CD4-positive, alpha-beta T cell treated with Interleukin-15 for 1 hour (primary cell): ENCODE results near the gene RHOBTB1.
"Not testable (repeated sequence)": the region's sequence is repeated elsewhere in the genome, so short reads cannot be mapped to it uniquely, and the experiment has no call there.

Experiments used
- DNase-seq: peaks from one replicate; pipeline ENCODE4 v3.0.0-alpha.2; 2020

The RHOBTB1 gene

DNA sequence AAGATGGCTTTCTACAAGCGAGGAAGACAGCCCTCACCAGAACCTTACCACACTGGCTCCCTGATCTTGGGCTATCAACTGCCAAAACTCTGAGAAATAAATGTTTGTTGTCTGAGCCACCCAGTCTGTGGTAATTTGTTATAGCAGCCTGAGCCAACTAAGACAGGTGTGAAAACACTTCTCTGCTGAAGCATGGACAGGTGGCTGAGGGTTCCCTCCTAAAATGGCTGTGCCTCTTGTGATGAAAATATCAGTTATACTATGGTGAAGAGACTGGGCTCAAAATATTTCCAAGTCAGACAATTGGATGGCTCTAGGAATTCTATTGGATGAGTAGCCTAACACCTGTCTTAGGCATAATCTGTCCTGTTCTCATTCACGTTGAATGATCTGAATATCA, 87.6 kb downstream of the RHOBTB1 start:
- DNase-seq = no peak

- DNase-seq = no peak
Observed at GRCh38 chr10:60853637-60854036, 90.3 kb downstream of the RHOBTB1 start.

- DNase-seq = no peak
Observed at GRCh38 chr10:60853107-60853506, 90.9 kb downstream of the RHOBTB1 start.

DNA sequence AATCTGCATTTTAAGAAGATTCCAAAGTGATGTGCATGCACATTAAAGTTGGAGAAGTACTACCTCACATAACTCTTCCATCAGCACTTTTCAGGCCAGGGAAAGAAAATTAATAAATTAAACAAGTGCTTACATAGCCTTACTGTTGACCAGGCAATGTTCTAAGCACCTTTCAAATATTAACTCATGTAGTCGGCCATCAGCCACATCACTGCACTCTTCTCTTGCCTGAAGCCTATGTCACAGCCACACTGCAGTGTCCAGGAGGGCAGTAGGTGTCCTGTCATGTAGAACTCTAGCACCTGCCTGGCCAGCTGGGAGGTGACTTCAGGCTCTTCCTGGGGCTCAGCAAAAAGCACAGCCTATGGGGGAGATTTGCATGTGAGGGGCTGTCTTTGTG, 94.2 kb downstream of the RHOBTB1 start:
- DNase-seq = no peak

GRCh38 chr10:60849217-60849616, 94.8 kb downstream of the RHOBTB1 start:
- no peak for DNase-seq

GRCh38 chr10:60848680-60849079, 95.3 kb downstream of the RHOBTB1 start:
- DNase-seq = no peak

DNA sequence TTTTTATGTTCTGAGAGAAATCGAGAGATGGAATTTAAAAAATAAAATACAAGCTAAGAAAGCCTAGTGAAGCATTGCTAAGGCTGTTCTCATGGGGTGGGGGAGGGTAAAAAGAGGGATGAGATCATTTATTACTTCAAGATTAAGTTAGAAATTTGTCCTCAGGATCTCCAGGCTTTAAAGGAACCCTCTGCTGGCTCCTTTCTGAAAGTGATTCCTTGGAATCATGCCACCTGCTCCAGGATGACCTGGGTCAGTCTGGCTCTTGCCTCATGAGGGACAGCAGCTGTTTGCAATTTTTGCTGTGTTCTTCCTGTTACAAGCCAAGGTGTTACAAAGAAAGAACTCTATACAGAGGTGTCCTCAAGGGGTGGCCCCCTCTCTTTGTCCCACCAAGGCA, 95.9 kb downstream of the RHOBTB1 start:
- no peak for DNase-seq

- no peak for DNase-seq
Observed at GRCh38 chr10:60846173-60846572, 97.8 kb downstream of the RHOBTB1 start.

DNA sequence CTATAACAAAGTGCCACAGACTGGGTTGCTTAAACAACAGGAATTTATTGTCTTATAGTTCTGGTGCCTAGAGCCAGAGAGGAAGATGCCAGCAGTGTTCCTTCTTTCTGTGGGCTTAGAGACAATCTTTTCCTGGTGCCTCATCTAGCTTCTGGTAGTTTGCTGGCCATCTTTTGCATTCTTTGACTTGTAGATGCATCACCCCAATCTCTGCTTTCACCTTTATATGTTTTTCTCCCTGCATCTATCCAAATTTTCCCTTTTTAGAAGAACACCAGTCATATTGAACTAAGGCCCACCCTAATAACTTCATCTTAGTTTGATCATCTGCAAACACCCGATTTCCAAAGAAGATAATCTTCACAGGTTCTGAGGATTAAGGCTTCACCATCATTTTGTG, 98.9 kb downstream of the RHOBTB1 start:
- DNase-seq = no peak

- no peak for DNase-seq
Observed at GRCh38 chr10:60842694-60843093, 101.3 kb downstream of the RHOBTB1 start.

DNA sequence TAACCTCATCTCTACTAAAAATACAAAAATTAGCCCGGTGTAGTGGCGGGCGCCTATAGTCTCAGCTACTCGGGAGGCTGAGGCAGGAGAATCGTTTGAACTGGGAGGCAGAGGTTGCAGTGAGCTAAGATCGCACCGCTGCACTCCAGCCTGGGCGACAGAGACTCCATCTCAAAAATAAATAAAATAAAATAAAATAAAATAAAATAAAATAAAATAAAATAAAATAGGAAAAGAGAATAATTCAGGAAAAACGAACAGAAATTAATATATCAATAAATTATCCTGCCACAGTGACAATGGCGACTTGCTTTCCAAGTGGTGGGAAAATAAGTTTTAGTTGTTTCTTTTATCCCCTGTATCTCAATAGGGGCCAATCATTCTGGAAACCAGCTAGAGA, 102.8 kb downstream of the RHOBTB1 start:
- not testable (repeated sequence) for DNase-seq

GRCh38 chr10:60835049-60835448, 108.9 kb downstream of the RHOBTB1 start:
- no peak for DNase-seq

- DNase-seq = no peak
Observed at GRCh38 chr10:60834401-60834800, 109.6 kb downstream of the RHOBTB1 start.

GRCh38 chr10:60832136-60832535, 111.8 kb downstream of the RHOBTB1 start:
- DNase-seq = not testable (repeated sequence)

GRCh38 chr10:60828489-60828852, 115.5 kb downstream of the RHOBTB1 start:
- no peak for DNase-seq

DNA sequence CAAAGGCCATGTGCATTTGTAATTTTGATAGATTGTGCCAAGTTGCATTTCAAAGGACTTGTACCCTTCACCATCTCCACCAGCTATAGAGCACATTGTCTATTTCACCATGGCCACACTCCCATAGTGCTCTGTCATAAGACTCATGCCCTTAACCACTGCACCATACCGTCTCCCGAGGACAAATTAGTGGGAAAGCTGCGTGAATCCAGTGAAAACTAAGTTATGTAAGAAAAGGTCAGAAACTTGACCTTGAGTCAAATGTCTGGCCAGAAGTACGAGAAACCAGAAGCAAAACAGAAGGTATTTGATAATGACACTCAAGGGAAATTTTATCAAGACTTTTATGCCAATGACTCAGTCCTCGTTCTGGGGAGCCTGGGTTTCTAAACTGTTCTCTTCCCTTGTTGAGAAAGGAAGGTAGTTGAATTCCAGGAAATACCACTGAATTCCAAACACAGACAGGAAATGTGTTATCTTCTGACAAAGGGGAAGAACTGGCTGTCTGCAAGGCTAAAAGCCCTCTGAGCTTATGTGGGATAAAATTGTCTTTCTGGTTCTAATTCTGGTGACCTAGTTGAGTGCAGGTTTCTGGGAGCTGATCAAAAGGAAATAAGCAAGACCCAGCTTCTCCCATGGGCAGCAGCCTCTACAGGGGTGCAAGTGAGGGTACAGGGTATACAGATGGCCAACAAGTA, 116.0 kb downstream of the RHOBTB1 start:
- DNase-seq = no peak

- no peak for DNase-seq
Observed at GRCh38 chr10:60825520-60825919, 118.5 kb downstream of the RHOBTB1 start.

GRCh38 chr10:60823324-60823723, 120.7 kb downstream of the RHOBTB1 start:
- DNase-seq = no peak

- DNase-seq = no peak
Observed at GRCh38 chr10:60822809-60823208, 121.2 kb downstream of the RHOBTB1 start.

DNA sequence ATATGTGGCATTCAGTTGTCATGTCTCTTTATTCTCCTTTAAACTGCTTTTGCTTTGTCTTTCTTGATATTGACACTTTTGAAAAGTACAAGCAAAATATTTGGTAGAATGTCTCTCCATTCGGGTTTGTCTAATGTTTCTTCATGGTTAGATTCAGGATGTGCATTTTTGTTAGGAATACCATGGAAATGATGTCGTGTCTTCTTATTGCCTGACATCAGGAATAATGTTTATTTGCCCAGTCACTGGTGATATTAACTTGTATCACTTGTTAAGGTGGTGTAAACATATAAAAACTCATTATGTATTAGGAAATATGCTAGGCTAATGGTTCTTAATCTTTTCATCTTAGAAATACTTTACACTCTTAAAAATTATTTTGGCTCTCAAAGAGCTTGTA, 122.3 kb downstream of the RHOBTB1 start:
- DNase-seq = no peak

DNA sequence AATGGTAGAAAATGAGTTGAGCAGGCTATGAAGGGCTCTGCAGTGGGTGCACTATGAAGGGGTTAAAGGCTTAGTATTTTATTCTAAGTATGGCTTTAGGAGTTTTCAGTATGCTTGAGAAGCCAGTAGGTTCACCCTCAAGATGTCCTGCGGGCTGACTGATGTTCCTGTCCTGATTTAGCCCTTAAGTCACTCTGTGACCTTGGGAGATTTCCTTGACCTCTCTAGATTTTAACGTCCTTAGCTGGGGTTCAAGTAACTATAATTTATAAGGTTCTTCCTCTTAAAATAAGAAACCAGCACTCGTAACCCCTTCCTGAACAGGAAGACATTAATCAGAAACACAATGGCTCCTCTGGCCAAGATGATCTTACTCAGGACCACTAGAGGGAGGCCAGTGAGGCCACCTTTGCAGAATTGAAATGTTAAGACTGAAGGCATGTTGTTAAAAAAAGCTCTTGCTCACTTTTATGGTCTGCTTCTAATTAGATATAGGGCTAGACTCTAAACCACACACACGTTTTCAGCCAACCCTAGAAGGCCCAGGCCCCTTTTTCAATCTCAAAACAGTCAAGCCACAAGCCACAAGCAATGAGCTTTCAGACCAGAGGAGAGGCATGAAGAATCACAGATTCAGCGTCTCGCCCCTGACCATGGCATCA, 123.8 kb downstream of the RHOBTB1 start:
- no peak for DNase-seq
